ENCODE measurements around the gene POU6F2.

GRCh38 chr7:39161903-39162302, 184.2 kb downstream of the POU6F2 start:
- TF ChIP-seq CTCF (conservative IDR thresholded peaks at IDR 0.05; ENCODE audit: low read depth, low read length) (no peak), MXI1 (IDR thresholded peaks at IDR 0.05; ENCODE audit: borderline replicate concordance, low read depth, low read length) (no peak), POLR2A (IDR thresholded peaks at IDR 0.05; ENCODE audit: low read depth, low read length) (no peak), MAZ (IDR thresholded peaks at IDR 0.05; ENCODE audit: borderline replicate concordance, low read depth, low read length) (no peak), RAD21 (IDR thresholded peaks at IDR 0.05; ENCODE audit: low read length) (no peak), RFX5 (IDR thresholded peaks at IDR 0.05; ENCODE audit: low read depth, low read length) (no peak), CHD1 (IDR thresholded peaks at IDR 0.05; ENCODE audit: low read depth, low read length) (no peak)

Measured in IMR-90 (cell line).